GM21447 (cell line): ENCODE data around the gene BCAN.
"Not testable (repeated sequence)": the region's sequence is repeated elsewhere in the genome, so short reads cannot be mapped to it uniquely, and the experiment has no call there.

Experiments used
- ATAC-seq: cut with Tn5 transposase; IDR thresholded peaks from one replicate; pipeline ENCODE4 v1.9.1; 2021; ENCODE audit not compliant: unreplicated experiment

Gene BCAN

DNA sequence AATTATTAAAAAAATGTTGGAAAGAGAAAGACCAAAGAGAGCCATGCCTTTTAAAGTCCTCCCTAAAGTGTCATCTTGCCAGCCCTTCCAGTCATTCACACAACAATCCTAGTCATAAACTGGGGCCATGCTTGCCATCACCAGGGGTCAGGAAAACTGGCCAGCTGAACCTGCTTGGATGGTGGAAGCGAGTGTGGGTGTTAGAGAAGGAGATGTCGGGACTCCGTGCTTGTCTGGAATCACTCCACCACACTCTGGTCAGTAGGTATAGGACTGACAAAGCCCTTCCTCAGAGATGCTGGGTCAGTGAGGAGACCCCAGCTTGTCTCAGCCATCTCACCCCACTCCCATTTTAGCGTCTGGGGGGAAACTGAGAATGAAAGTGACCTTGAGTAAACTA lies 26.0 kb upstream of the BCAN start:
- no peak for ATAC-seq

DNA sequence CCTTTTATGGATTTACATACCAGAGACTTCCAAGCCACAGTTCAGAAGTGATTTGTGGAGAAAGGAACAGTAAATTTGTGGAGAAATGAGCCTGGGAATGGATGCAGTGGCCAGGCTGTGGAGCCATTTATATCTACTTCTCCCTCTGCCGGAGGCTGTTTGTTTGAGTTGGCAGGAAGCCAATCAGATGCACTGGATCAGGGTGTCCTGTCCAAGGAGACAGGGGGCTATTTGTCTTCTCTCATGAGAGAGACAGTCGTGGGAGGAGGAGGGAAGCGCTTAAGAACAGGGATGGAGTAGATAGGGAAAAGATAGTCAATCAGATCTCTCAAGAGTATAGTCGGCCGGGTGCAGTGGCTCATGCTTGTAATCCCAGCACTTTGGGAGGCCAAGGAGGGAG lies 25.5 kb upstream of the BCAN start:
- no peak for ATAC-seq

DNA sequence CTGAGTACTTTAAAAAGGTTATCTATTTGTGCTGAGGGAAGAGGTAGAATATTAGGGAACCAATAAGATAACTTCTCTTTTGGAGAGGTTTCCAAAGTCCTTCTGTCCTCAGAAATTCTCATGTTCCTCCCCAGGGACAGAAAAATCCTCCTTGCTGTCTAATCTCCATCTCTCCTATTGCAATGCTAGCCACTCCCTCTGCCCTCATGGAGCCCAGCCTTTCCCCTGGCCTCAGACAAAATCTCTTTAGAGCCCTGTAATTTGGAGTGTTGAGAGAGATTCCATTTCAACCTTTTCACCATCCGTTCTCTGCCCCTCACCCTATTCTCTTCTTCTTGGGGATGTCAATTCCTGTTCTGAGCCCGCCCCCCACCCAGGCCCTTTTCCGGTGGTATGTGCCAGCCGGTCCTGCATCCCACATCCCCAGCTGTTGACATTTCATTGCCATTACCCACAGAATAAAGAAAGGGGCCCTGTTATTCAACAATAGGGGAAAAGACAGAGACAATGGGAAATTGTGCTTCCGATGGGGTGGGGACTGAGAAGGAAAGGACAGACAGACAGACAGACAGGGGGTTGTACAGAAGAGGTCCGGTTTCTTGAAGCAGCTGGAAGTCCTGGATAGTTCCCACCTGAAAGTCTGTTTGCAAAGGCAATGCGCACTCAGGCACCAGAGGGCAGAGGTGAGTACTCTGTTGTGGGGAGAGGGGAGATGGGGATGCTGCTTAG lies 22.9 kb upstream of the BCAN start, which contains the start of gene HAPLN2:
Gene HAPLN2, plus strand, starts transcription at position 563 of the 729 bp plus-strand sequence. CDS start 4,076 bp downstream, outside the sequence.
- no peak for ATAC-seq

DNA sequence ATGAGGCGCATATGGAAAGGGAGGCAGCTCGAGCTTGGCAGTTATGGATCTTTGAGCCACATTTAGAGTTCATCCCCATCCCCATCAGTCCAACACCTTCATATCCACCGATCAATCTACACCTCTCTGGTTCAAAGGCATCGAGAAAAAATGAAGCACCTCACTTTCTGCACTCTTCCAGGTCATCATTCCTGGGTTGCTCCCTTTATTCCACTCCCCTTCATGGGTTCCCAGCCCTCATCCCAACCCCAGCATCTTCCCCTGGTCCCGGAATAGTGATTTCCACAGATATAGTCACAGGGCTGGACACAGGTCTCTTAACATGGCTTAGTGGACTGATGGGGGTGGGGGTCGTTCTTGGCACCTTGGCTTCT lies 22.3 kb upstream of the BCAN start:
- no peak for ATAC-seq

DNA sequence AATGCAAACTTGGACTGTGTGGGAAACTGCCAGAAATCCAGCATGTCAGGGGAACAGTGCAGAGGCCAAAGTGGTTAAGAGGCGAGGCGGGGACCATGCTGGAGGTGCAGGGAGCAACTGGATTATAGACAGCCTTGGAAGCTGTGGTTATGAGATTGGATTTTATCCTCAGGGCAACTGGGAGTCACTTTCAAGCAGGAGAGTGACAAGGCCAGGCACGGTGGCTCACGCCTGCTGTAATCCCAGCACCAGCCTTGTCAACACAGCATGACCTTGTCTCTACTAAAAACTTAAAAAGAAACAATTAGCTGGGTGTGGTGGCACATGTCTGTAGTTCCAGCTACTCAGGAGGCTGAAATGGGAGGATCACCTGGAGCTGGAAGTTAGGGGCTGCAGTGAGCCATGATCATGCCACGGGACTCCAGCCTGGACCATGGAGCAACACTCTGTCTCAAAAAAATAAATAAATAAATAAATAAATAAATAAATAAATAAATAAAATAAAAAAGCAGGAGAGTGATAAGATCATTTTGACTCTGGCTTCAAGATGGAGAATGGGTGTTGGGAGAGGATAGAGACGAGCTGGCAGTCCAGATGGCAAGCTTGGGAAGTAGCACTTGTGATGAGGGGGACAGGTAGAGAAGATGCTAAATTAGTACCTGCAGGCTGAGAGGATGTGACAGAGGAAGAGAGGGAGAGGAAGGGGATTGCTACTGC lies 19.2 kb upstream of the BCAN start:
- no peak for ATAC-seq

DNA sequence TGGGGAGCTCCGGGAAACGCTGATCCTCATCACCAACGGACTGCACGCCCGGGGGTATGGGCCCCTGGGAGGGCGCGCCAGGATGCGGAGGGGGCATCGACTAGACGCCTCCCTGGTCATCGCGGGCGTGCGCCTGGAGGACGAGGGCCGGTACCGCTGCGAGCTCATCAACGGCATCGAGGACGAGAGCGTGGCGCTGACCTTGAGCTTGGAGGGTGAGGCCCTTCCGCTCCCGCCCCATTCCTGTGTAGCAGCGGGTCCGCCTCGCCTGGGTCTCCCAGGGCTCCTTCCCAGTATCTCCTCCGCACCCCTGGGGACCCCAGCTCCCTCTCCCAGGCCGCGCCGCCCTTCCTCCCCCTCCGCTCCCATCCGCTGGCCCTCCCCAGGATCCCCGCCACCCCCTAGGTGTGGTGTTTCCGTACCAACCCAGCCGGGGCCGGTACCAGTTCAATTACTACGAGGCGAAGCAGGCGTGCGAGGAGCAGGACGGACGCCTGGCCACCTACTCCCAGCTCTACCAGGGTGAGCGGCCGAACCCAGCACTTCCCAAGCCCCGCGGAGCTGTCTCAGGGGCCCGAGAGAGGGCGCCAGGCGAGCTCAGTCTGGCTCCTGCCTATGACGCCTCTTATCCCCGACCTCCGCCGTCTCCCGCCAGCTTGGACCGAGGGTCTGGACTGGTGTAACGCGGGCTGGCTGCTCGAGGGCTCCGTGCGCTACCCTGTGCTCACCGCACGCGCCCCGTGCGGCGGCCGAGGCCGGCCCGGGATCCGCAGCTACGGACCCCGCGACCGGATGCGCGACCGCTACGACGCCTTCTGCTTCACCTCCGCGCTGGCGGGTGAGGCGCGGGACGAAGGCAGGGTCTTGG lies 17.7 kb upstream of the BCAN start:
- no peak for ATAC-seq

DNA sequence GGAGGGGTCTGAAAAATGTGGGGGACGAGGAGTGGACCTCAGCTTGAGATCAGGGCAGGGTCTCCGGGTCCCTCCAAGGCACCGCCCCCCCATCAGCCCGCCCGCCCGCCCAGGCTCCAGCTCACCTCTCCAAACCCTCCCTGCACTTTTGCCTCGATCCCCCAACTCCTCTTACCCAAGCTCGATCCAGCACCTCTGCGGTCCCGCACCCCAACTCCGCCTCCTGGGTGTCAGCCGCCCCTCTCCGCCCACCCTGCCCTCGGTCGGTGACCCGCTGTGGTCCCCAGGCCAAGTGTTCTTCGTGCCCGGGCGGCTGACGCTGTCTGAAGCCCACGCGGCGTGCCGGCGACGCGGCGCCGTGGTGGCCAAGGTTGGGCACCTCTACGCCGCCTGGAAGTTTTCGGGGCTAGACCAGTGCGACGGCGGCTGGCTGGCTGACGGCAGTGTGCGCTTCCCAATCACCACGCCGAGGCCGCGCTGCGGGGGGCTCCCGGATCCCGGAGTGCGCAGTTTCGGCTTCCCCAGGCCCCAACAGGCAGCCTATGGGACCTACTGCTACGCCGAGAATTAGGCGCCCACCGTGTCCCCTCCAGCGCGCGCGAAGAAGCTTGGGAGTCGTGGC lies 17.0 kb upstream of the BCAN start:
- ATAC-seq: no peak

DNA sequence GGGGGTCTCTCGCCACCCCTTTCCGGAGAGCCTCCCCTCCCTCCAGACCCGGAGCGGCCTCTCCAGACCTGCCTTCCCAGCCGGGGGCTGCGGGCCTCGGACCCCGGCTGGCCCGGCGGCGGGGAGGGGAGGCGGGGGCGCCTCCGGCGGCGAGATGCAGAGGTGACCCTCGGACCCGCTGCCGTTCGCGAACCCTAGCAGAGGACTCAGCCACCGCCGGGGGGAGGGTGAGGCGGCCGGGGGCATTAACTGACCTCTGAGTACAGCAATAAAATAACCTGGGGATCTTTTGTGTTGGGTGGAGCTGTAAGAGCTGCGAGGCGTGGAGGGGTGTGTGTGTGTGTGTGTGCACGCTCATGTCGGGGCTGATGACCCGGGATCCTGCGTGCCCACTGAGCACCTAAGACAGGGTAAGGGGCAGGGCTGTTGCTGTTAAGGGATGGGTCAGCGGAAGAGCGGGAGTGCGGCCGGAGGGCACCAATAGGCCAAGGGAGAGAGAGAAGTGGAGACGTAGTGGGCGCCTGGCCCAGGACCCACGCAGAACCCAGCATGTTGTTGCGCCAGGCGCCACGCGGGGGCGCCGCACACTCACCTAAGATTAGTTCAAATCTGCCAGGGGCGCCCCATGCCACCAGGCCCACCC lies 16.4 kb upstream of the BCAN start:
- ATAC-seq: no peak

DNA sequence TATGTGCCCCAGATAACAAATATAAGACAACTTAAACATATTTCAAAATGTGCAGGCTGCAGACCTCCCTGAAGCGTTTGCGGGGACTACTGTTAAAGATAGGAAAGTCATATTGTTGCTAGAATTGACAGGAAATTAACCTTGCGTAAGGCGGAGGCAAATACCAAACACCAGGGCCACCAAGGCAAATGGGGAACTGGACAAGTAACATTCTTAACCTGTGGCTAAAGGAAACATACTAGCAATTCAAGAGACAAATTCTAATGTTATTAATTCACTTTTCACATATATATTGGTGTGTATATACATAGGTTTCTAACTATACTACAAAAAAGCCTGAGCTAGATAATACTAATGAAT lies 15.9 kb upstream of the BCAN start:
- no peak for ATAC-seq

DNA sequence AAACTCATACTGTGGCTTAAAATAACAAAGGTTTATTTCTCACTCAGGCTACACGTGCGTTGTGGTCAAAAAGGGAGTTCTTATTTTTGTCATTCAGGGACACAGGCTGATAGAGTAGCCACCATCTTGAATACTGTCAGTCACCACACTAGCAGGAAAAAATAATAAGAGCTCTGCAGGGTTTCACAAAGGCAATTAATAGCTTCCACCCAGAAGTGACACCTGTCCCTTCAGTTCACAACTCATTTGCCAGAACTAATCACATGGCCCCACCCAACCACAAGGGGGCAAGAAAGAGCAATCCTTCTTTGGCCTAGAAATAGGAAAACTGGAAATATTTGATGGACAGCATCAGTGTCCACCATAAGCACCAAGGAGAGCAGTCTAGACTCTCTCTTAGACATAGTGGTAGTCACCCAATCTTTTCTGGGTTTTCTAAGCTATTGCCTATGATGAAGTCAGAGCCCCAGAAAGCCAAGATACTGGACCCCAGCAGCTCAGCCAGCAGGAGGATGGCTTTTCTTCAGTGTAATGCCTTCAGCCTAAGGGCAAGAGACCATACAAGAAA lies 14.5 kb upstream of the BCAN start:
- no peak for ATAC-seq

DNA sequence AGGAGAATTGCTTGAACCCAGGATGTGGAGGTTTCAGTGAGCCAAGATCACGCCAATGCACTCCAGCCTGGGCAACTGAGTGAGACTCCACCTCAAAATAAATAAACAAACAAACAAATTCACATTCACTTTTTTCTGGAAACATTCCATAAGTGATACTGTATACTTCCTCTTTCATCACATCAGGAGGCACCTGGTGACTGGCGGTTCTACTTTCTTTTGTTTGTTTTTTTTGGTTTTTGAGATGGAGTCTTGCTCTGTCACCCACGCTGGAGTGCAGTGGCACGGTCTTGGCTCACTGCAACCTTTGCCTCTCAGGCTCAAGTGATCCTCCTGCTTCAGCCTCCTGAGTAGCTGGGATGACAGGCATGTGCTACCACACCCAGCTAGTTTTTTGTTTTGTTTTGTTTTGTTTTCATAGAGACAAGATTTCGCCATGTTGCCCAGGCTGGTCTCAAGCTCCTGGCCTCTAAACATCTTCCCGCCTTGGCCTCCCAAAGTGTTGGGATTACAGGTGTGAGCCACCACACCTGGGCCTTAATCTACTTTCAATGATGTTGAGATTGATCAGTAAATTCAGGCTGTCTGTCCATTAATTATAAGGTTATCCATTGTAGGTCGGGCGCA lies 12.0 kb upstream of the BCAN start:
- ATAC-seq: no peak

DNA sequence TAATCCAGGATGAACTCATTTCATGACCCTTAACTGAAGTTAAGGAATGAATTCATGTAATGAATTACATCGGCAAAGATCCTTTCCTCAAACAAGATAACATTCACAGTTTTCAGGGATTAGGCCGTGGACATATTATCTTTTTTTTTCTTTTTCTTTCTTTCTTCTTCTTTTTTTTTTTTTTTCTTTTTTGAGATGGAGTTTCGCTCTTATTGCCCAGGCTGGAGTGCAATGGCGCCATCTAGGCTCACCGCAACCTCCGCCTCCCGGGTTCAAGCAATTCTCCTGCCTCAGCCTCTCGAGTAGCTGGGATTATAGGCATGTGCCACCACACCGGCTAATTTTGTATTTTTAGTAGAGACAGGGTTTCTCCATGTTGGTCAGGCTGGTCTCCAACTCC lies 10.8 kb upstream of the BCAN start:
- ATAC-seq: not testable (repeated sequence)

DNA sequence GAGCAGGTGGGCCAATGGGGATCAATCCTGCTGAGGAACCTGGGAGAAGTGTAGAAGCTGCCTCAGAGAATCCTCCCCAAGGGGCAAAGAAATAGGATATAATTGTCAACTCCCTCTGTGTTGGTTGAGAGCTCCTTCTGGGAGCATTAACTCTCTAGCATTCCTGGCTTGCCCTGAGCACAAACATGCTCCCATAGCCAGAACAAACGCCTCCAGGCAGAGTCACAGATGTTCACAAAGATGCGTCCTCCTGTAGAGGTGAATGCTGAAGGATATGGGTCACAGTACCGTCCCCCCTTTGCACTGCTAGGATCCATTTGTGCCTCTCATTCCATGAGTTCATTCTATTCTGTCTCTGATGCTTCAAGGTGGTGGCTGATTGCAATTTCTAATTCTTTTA lies 9.6 kb upstream of the BCAN start:
- ATAC-seq: no peak

DNA sequence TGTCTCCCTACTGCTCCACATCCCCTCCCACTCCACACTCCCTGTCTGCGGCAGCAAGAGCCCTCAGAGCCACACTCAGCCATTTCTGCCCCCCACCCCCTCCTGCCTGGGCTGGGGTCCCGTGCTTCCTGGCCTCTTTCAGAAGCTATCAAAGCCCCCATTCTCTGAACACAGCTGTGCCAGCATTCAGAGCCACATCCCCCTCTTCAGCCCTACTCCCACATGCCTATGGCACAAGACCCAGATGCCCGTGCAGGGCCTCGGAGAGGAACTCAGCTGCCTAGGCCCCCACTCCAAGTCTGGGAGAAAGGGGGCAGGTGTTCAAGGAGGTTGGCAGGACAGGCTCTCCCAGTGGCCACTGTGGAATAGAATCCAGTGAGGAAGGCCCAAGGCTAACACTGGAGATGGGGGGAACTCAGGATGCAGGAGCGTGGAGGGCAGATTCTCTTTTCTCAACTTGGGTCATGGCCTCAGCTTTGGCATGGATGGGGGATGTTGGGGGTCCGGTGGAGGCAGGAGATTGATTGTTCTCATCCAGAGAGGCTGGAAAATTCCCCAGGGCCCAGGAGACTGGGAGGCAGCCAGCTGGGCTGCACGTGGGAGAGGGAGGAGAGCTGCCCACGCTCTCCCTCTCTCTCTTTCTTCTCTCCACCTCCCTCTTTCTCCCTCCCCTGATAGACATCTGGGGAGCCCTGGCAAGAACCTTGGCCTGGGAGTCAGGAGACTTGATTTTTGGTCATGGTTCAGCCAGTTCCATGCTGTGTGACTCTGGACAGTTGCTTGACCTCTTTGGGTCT lies 3.5 kb upstream of the BCAN start:
- no peak for ATAC-seq

DNA sequence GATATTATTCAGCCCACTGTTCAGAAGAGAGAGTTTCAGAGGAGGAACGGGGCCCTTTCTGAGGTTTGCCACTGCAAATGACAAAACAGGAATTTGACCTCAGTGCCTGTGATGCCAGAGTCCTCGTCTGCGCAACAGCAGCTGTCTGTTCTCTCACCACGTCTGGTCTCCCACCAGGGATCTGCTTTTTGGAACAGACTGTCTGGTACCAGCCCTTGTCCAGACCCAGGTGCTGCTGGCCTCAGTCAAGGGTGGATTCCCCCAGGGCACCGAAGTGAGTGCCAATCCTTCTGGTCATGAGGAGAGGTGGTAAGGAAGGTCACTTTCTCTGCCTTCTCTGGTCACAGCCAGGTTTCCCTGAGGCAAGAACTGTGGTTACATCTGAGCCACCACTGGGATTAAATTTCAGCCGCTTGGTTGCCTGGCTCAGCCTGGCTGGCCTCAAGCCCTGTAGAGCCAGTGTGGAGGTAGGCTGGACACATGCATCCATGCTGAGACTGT lies 2.3 kb upstream of the BCAN start:
- ATAC-seq: no peak

DNA sequence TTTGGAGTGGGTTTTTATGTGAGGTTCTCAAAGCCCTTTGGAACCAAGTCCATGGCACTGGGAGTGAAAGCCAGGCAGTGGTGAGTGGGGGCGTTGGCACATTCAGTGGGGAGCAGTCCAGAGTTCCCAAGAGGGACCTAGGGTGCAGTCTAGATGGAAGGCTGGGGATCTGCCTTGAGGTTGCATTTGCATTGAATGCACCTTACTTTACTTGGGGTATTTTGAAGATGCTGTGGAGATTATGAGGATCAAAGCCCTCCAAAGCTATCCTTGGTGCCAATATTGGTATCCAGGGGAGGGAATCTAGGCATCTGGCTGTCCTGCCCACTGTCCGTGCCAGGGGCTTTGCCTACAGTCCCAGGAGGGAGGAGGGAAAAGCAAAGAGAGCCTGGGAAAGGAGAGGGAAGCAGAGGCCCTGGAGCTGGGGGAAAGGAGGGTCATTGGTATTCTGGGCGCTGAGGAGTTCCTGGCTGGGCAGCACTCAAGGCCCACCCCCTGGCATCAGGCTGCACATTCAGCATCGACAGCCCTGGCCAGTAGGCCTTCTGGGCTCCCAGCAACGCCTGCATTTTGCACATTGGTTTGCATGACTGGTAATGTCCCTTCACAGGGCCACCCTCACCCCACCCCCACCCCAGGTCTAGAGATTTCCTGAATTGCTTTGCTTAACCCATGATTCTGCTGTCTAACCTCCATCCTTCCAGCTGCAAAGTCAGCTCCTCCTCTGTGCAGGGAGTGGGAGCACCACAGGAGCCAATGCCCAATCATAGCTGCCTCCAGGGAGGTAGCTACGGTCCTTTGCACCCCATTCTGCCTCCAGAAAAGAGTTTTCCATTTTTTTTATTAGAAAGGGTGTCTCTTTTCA lies 843 bp upstream of the BCAN start:
- no peak for ATAC-seq

DNA sequence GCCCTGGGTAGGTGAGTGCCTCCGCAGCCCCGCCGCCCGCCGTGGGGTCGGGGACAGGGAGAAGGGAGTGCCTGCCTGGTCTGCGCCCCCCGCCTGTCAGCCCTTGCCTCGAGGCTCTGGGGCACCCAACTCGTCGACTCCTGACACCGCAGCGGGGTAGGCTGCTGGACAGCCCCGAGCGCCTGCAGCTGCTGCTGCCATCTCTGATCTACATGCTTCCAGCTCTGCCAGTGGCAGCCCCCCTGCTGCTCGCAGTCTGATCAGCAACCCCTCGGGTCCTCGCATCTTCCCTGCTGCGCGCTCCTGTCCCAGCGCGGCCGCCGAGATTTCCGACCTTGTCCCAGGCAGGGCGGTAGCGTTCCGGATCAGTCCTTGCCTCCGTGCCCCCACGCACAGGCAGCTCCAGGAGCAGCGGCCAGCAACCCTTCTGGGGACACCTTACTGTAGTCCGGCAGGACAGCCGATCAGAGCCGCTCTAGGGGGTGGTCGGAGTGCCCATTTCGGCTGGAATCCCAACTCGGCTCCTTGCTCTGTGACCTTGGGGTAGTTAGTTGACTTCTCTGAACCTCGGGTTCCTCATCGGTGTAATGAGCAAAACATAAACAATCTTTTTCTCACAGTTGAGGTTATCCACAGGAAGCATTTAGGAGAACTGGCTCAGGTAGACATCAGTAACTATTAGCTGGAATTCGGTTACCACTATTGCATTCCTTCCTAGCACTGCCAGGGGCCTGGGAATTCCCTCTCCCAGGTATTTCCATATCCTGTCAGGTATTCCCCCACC lies 540 bp downstream of the BCAN start:
- ATAC-seq: no peak
